HEK293 (cell line): ENCODE measurements around the gene OTP.
"Not testable (repeated sequence)": the region's sequence is repeated elsewhere in the genome, so short reads cannot be mapped to it uniquely, and the experiment has no call there.

Experiments
- CTCF ChIA-PET: fragments of 350-600 bp; formaldehyde crosslinking; extraction: SDS; loops from one replicate; lab custom pipeline; 2021; ENCODE audit warnings: antibody characterized with exemption; lab: Yijun Ruan, JAX
- POLR2A ChIA-PET: fragments of 300-600 bp; formaldehyde crosslinking; extraction: SDS; loops from one replicate; lab custom pipeline; 2020; ENCODE audit warnings: antibody characterized with exemption, inconsistent platforms; lab: Yijun Ruan, JAX
- H3K27ac ChIP-seq: fragments of 200-500 bp; sonication (Bioruptor generic); 2 replicates; pipeline ENCODE4 v1.5.1; 2014; ENCODE audit warnings: low read depth, low read length, control low read depth, inconsistent platforms; ENCODE audit errors: extremely low read depth
- H3K36me3 ChIP-seq, 2 experiments: fragments of 200-500 bp in 1 of 2; sonication (Bioruptor generic) in 1 of 2; 1 replicate in 1 of 2; 2 replicates in 1 of 2; pipeline ENCODE4 v1.5.1; 2014 to 2017; ENCODE audit warnings: inconsistent platforms in 2 of 2, low read length in 2 of 2; ENCODE audit not compliant: control insufficient read depth in 2 of 2, insufficient read depth in 1 of 2
- H3K4me1 ChIP-seq: fragments of 200-500 bp; sonication (Bioruptor generic); 2 replicates; pipeline ENCODE4 v1.5.1; 2014; ENCODE audit warnings: mild to moderate bottlenecking, low read length, inconsistent platforms; ENCODE audit not compliant: control insufficient read depth, insufficient read depth
- H3K4me3 ChIP-seq: 2 replicates; pipeline ENCODE4 v1.5.1; 2011; ENCODE audit warnings: low read depth, mild to moderate bottlenecking, control low read depth, low read length, moderate library complexity
- H3K9me3 ChIP-seq: fragments of 200-500 bp; sonication (Bioruptor generic); 2 replicates; pipeline ENCODE4 v1.5.1; 2014; ENCODE audit warnings: low read depth, low read length, inconsistent platforms; ENCODE audit not compliant: control insufficient read depth, insufficient read depth
- KLF1 ChIP-seq: fragments of 450-650 bp; formaldehyde crosslinking; IDR thresholded peaks from 2 replicates; pipeline ENCODE4 v1.5.1; 2016; ENCODE audit warnings: missing biosample characterization, missing genetic modification characterization
- KLF10 ChIP-seq: fragments of 450-650 bp; IDR thresholded peaks from 2 replicates; pipeline ENCODE4 v1.5.1; 2018; ENCODE audit warnings: missing biosample characterization, mild to moderate bottlenecking, missing genetic modification characterization
- TSHZ1 ChIP-seq: fragments of 450-650 bp; formaldehyde crosslinking; IDR thresholded peaks from 2 replicates; pipeline ENCODE4 v1.5.1; 2016; ENCODE audit warnings: missing biosample characterization, missing genetic modification characterization, borderline replicate concordance
- WT1 ChIP-seq: fragments of 450-650 bp; formaldehyde crosslinking; IDR thresholded peaks from 2 replicates; pipeline ENCODE4 v1.5.1; 2016; ENCODE audit warnings: missing biosample characterization, missing genetic modification characterization
- ZBTB17 ChIP-seq: fragments of 450-650 bp; formaldehyde crosslinking; IDR thresholded peaks from 2 replicates; pipeline ENCODE4 v1.5.1; 2016; ENCODE audit warnings: missing biosample characterization, missing genetic modification characterization
- ZBTB21 ChIP-seq: fragments of 450-650 bp; formaldehyde crosslinking; IDR thresholded peaks from 2 replicates; pipeline ENCODE4 v1.5.1; 2017; ENCODE audit warnings: missing biosample characterization, missing genetic modification characterization
- ZBTB48 ChIP-seq: fragments of 450-650 bp; formaldehyde crosslinking; IDR thresholded peaks from 2 replicates; pipeline ENCODE4 v1.5.1; 2016; ENCODE audit warnings: missing biosample characterization, missing genetic modification characterization
- ZBTB7A ChIP-seq: fragments of 450-650 bp; formaldehyde crosslinking; IDR thresholded peaks from 2 replicates; pipeline ENCODE4 v1.5.1; 2016; ENCODE audit warnings: low read depth, missing biosample characterization, missing genetic modification characterization
- ZFP37 ChIP-seq: fragments of 450-650 bp; formaldehyde crosslinking; IDR thresholded peaks from 2 replicates; pipeline ENCODE4 v1.5.1; 2016; ENCODE audit warnings: missing biosample characterization, missing genetic modification characterization
- ZNF121 ChIP-seq: fragments of 450-650 bp; formaldehyde crosslinking; IDR thresholded peaks from 2 replicates; pipeline ENCODE4 v1.5.1; 2016; ENCODE audit warnings: missing biosample characterization, missing genetic modification characterization
- ZNF157 ChIP-seq: fragments of 450-650 bp; formaldehyde crosslinking; IDR thresholded peaks from 2 replicates; pipeline ENCODE4 v1.5.1; 2016; ENCODE audit warnings: missing biosample characterization, missing genetic modification characterization
- ZNF248 ChIP-seq: fragments of 450-650 bp; formaldehyde crosslinking; IDR thresholded peaks from 2 replicates; pipeline ENCODE4 v1.5.1; 2017; ENCODE audit warnings: missing biosample characterization, missing genetic modification characterization
- ZNF274 ChIP-seq, 2 experiments: fragments of 200-500 bp in 1 of 2; fragments of 450-650 bp in 1 of 2; sonication (Bioruptor generic) in 1 of 2; formaldehyde crosslinking in 1 of 2; IDR thresholded peaks; 2 replicates each; pipeline versions ENCODE4 v1.5.1 to v1.6.1; 2014 to 2016; ENCODE audit warnings: borderline replicate concordance in 1 of 2, inconsistent platforms in 1 of 2, low read length in 1 of 2, missing biosample characterization in 1 of 2, missing genetic modification characterization in 1 of 2
- ZNF416 ChIP-seq: fragments of 450-650 bp; formaldehyde crosslinking; IDR thresholded peaks from 2 replicates; pipeline ENCODE4 v1.5.1; 2016; ENCODE audit warnings: missing biosample characterization, missing genetic modification characterization
- ZNF558 ChIP-seq: fragments of 450-650 bp; formaldehyde crosslinking; IDR thresholded peaks from 2 replicates; pipeline ENCODE4 v1.5.1; 2016; ENCODE audit warnings: missing biosample characterization, missing genetic modification characterization
- ZNF660 ChIP-seq: fragments of 450-650 bp; IDR thresholded peaks from 2 replicates; pipeline ENCODE4 v1.5.1; 2018; ENCODE audit warnings: missing biosample characterization, mild to moderate bottlenecking, missing genetic modification characterization
- ZNF747 ChIP-seq: fragments of 450-650 bp; formaldehyde crosslinking; IDR thresholded peaks from 2 replicates; pipeline ENCODE4 v1.5.1; 2016; ENCODE audit warnings: missing biosample characterization, missing genetic modification characterization
- TF ChIP-seq, protein P1 (sequence below): fragments of 450-650 bp; formaldehyde crosslinking; conservative IDR thresholded peaks from 2 replicates; pipeline ENCODE4 v1.5.1; 2016; ENCODE audit warnings: low read depth, missing biosample characterization, missing genetic modification characterization

OTP gene

DNA sequence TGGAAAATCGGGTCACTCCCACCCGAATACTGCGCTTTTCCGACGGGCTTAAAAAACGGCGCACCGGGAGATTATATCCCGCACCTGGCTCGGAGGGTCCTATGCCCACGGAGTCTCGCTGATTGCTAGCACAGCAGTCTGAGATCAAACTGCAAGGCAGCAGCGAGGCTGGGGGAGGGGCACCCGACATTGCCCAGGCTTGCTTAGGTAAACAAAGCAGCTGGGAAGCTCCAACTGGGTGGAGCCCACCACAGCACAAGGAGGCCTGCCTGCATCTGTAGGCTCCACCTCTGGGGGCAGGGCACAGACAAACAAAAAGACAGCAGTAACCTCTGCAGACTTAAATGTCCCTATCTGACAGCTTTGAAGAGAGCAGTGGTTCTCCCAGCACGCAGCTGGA is 29.6 kb downstream of the OTP start:
- H3K36me3 ChIP-seq, CTCF ChIA-PET, H3K4me3 ChIP-seq, POLR2A ChIA-PET, H3K9me3 ChIP-seq, H3K4me1 ChIP-seq, H3K27ac ChIP-seq: not testable (repeated sequence)
- 0 out of 2 replicates have a peak, but pooled peaks have one; percentile 15 for TF ChIP-seq KLF1 (tag by site-specific recombination)

GRCh38 chr5:77607324-77607723 is 31.2 kb downstream of the OTP start:
- TF ChIP-seq ZNF747 (tag by site-specific recombination) (no peak), WT1 (tag by site-specific recombination) (no peak), ZNF416 (tag by site-specific recombination) (no peak), ZBTB21 (no peak), ZNF121 (tag by site-specific recombination) (no peak), ZBTB48 (tag by site-specific recombination) (no peak), ZNF157 (no peak), ZNF558 (no peak), ZBTB7A (tag by site-specific recombination) (no peak), ZFP37 (tag by site-specific recombination) (no peak), KLF1 (tag by site-specific recombination) (no peak), TSHZ1 (tag by site-specific recombination) (no peak), ZNF660 (tag by site-specific recombination) (no peak), ZNF274 (IDR thresholded peaks at IDR 0.05; ENCODE audit: low read length) (no peak), ZNF274 (tag by site-specific recombination; IDR thresholded peaks at IDR 0.05; ENCODE audit: borderline replicate concordance) (no peak), KLF10 (tag by site-specific recombination) (no peak), ZBTB17 (tag by site-specific recombination) (no peak), ZNF248 (tag by site-specific recombination) (no peak)
- TF ChIP-seq, protein P1, sequence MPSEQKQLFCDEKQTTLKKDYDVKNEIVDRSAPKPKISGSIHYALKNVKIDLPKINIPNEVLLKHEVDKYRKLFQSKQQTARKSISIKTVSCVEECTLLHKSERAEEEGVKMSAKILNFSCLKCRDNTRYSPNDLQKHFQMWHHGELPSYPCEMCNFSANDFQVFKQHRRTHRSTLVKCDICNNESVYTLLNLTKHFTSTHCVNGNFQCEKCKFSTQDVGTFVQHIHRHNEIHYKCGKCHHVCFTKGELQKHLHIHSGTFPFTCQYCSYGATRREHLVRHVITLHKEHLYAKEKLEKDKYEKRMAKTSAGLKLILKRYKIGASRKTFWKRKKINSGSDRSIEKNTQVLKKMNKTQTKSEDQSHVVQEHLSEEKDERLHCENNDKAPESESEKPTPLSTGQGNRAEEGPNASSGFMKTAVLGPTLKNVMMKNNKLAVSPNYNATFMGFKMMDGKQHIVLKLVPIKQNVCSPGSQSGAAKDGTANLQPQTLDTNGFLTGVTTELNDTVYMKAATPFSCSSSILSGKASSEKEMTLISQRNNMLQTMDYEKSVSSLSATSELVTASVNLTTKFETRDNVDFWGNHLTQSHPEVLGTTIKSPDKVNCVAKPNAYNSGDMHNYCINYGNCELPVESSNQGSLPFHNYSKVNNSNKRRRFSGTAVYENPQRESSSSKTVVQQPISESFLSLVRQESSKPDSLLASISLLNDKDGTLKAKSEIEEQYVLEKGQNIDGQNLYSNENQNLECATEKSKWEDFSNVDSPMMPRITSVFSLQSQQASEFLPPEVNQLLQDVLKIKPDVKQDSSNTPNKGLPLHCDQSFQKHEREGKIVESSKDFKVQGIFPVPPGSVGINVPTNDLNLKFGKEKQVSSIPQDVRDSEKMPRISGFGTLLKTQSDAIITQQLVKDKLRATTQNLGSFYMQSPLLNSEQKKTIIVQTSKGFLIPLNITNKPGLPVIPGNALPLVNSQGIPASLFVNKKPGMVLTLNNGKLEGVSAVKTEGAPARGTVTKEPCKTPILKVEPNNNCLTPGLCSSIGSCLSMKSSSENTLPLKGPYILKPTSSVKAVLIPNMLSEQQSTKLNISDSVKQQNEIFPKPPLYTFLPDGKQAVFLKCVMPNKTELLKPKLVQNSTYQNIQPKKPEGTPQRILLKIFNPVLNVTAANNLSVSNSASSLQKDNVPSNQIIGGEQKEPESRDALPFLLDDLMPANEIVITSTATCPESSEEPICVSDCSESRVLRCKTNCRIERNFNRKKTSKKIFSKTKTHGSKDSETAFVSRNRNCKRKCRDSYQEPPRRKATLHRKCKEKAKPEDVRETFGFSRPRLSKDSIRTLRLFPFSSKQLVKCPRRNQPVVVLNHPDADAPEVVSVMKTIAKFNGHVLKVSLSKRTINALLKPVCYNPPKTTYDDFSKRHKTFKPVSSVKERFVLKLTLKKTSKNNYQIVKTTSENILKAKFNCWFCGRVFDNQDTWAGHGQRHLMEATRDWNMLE (tag by site-specific recombination): no peak
- ChIA-PET CTCF (interaction anchor here (0.7 kb wide), 1 partner anchor 9 kb away, joined by 3 read pairs; no protein-coding TSS in a partner anchor), POLR2A (no interaction called here)
- Histone ChIP-seq H3K9me3 (no peaks in the 10 kb centered on the region), H3K4me1 (no peaks in the 10 kb centered on the region), H3K27ac (no peak overlapping the region), H3K4me3 (no peak overlapping the region), H3K36me3 (no peaks in the 10 kb centered on the region)
